Gastroesophageal sphincter (tissue), 4 donors: ENCODE results near the gene NR1I2. TPM values are rescaled to one million over a fixed set of nuclear protein-coding genes. Genes with fewer than 3 reads are reported as not detected.

Experiments
- ATAC-seq: fragments of 150-250 bp; one replicate; pipeline ENCODE4 v1.9.1; 2016; ENCODE audit warnings: mild to moderate bottlenecking, moderate library complexity
- H3K27ac ChIP-seq, 4 donors: fragments of 200-600 bp; sonication (generic) in 3 of 4; 1 replicate in 3 of 4; 2 replicates in 1 of 4; pipeline ENCODE4 v1.5.1; 2016 to 2019
- H3K27me3 ChIP-seq: fragments of 200-600 bp; sonication (generic); one replicate; pipeline ENCODE4 v1.5.1; 2019
- H3K36me3 ChIP-seq, 2 donors: fragments of 200-600 bp; sonication (generic); one replicate each; pipeline ENCODE4 v1.5.1; 2019; ENCODE audit warnings: control low read depth in 1 of 2
- H3K4me1 ChIP-seq, 3 donors: fragments of 200-600 bp; sonication (generic); 1 replicate in 2 of 3; 2 replicates in 1 of 3; pipeline ENCODE4 v1.5.1; 2016 to 2019; ENCODE audit warnings: control low read depth in 2 of 3
- H3K4me3 ChIP-seq, 2 donors: fragments of 200-600 bp; sonication (generic); one replicate each; pipeline ENCODE4 v1.5.1; 2019; ENCODE audit warnings: mild to moderate bottlenecking in 1 of 2, moderate library complexity in 1 of 2
- H3K9me3 ChIP-seq, 3 donors: fragments of 200-600 bp; sonication (generic); one replicate each; pipeline ENCODE4 v1.5.1; 2017 to 2019; ENCODE audit warnings: control low read depth in 2 of 3
- EP300 ChIP-seq: sonication (generic); formaldehyde crosslinking; IDR thresholded peaks from one replicate; pipeline ENCODE4 v1.6.1; 2017; ENCODE audit warnings: antibody characterized with exemption, mild to moderate bottlenecking
- POLR2A ChIP-seq, 2 donors: fragments of 450-650 bp; IDR thresholded peaks; one replicate each; pipeline ENCODE4 v1.6.1; 2017; ENCODE audit warnings: antibody characterized with exemption in 2 of 2, mild to moderate bottlenecking in 2 of 2, moderate library complexity in 1 of 2
- POLR2AphosphoS5 ChIP-seq: sonication (generic); formaldehyde crosslinking; IDR thresholded peaks from one replicate; pipeline ENCODE4 v1.6.1; 2017; ENCODE audit warnings: antibody characterized with exemption
- WGBS, 2 donors: methylation state at CpG; one replicate each; pipeline ENCODE4 v1.1.5; 2018; ENCODE audit warnings: low coverage in 1 of 2; 5-methylcytosine and 5-hydroxymethylcytosine counted together
- total RNA-seq, 4 donors: library from RNA; depleted of rRNA; stranded (reverse); fragments of >200 nt; gene quantifications; one replicate each; pipeline ENCODE4 v1.1.0, GENCODE V29; 2016
- TF ChIP-seq, protein P1 (sequence below), 4 experiments: fragments of 200-600 bp in 2 of 4; fragments of 450-650 bp in 2 of 4; sonication (generic) in 1 of 4; IDR thresholded peaks; one replicate each; pipeline ENCODE4 v1.5.1; 2017 to 2019; ENCODE audit warnings: antibody characterized with exemption in 4 of 4, mild to moderate bottlenecking in 2 of 4, moderate library complexity in 2 of 4

NR1I2 gene
- total RNA-seq, 4 donors from 2014 or later = not detected

DNA sequence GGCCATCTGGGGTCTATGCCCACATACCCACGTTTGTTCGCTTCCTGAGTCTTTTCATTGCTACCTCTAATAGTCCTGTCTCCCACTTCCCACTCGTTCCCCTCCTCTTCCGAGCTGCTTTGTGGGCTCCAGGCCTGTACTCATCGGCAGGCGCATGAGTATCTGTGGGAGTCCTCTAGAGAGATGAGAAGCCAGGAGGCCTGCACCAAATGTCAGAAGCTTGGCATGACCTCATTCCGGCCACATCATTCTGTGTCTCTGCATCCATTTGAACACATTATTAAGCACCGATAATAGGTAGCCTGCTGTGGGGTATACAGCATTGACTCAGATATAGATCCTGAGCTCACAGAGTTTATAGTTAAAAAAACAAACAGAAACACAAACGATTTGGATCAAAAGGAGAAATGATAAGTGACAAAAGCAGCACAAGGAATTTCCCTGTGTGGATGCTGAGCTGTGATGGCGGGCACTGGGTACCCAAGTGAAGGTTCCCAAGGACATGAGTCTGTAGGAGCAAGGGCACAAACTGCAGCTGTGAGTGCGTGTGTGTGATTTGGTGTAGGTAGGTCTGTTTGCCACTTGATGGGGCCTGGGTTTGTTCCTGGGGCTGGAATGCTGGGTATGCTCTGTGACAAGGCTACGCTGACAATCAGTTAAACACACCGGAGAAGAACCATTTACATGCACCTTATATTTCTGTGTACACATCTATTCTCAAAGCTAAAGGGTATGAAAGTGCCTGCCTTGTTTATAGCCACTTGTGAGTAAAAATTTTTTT is 35.9 kb downstream of the NR1I2 start:
- no peak for ATAC-seq
- Histone ChIP-seq H3K36me3 (no peaks in the 10 kb centered on the region), H3K9me3 (no peaks in the 10 kb centered on the region), H3K27me3 (peaks cover 24% of the 10 kb centered on the region), H3K27ac (no peak overlapping the region), H3K4me3 (no peak overlapping the region), H3K4me1 (no peaks in the 10 kb centered on the region)
- TF ChIP-seq POLR2AphosphoS5 = no peak
- 82 to 84% methylated on average over 6 to 9 of the region's 13 CpGs for WGBS, 2 donors

DNA sequence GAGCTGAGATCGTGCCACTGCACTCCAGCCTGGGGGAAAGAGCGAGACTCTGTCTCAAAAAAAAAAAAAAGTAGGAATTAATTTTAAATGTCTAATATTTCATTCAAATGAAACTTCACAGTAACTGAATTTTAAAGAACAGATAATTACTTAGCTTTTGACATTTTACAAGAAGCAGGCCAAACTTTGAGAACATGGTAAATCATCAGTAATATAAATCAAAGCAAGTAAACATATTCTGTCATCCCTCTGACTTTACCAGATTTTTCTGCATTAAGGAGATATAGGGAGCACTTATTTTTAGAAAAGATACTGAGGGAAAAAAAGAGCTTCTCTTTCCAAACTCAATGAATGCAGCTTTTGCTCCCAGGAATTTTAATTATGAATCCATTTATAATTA is 37.0 kb downstream of the NR1I2 start:
- H3K27ac ChIP-seq = no peak overlapping the region
- TF ChIP-seq EP300 = no peak
- TF ChIP-seq, protein P1, sequence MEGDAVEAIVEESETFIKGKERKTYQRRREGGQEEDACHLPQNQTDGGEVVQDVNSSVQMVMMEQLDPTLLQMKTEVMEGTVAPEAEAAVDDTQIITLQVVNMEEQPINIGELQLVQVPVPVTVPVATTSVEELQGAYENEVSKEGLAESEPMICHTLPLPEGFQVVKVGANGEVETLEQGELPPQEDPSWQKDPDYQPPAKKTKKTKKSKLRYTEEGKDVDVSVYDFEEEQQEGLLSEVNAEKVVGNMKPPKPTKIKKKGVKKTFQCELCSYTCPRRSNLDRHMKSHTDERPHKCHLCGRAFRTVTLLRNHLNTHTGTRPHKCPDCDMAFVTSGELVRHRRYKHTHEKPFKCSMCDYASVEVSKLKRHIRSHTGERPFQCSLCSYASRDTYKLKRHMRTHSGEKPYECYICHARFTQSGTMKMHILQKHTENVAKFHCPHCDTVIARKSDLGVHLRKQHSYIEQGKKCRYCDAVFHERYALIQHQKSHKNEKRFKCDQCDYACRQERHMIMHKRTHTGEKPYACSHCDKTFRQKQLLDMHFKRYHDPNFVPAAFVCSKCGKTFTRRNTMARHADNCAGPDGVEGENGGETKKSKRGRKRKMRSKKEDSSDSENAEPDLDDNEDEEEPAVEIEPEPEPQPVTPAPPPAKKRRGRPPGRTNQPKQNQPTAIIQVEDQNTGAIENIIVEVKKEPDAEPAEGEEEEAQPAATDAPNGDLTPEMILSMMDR (IDR thresholded peaks at IDR 0.05) = no peak
- no peak for TF ChIP-seq POLR2A (IDR thresholded peaks at IDR 0.05)
- no peak for TF ChIP-seq POLR2AphosphoS5
- H3K27me3 ChIP-seq = peaks cover 24% of the 10 kb centered on the region
- no peaks in the 10 kb centered on the region for H3K4me1 ChIP-seq
- no peak overlapping the region for H3K4me3 ChIP-seq
- ATAC-seq = no peak
- WGBS, 2 donors = 61 to 80% methylated on average over 2 of the region's 2 CpGs
- H3K36me3 ChIP-seq = no peaks in the 10 kb centered on the region
- no peaks in the 10 kb centered on the region for H3K9me3 ChIP-seq

DNA sequence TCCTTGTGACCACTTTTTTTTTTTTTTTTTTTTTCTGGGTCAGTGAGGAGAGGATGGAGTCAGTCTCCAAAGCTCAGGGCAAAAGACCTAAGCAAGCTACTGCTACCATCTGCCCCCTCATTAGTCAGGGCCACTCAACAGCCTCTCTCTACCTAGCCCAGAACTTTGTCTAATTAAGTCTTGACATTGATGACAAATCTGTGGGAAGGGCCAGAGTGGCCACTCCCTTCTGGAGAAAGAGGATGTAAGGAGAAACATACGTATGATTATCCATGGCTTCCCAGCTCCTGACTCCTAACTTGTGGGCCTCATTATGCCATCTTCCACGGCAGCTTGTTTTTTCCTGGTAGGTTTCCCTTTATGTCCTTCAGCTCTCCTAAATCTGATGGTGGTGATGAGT is 37.9 kb downstream of the NR1I2 start:
- peaks cover 0 to 7% of the 10 kb centered on the region in 2 donors for H3K36me3 ChIP-seq
- no peak overlapping the region for H3K27ac ChIP-seq
- H3K9me3 ChIP-seq = no peaks in the 10 kb centered on the region
- no peaks in the 10 kb centered on the region for H3K4me1 ChIP-seq
- TF ChIP-seq POLR2A (IDR thresholded peaks at IDR 0.05) = no peak
- TF ChIP-seq EP300 = no peak
- TF ChIP-seq, protein P1 (IDR thresholded peaks at IDR 0.05) = no peak
- no peak for TF ChIP-seq POLR2AphosphoS5
- ATAC-seq = no peak
- H3K27me3 ChIP-seq = peaks cover 17% of the 10 kb centered on the region
- H3K4me3 ChIP-seq = no peak overlapping the region
- 64 to 85% methylated on average over 2 of the region's 2 CpGs for WGBS, 2 donors

DNA sequence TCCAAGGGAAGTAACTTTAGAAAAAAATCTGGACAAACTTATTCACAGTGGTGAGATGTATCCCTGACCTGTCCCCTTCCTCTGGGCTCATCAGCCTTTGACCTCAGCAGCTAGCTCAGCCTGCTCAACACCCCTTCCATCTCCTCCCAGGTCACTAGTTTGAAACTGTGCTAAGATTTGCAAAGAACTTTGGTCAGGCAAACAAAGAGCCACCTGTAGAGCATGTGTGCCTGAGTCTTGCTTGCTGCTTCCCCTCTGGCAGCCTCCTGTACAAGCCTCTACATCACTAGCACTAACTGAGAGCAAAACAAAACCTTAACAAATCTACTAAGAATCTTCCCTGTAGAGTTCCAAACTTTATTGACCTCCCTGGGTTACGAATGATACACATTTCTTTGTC is 43.9 kb downstream of the NR1I2 start:
- 100% methylated on average over 1 of the region's 1 CpG for WGBS, 2 donors
- no peak for ATAC-seq
- Histone ChIP-seq H3K27me3 (no peaks in the 10 kb centered on the region), H3K36me3 (peaks cover 0 to 28% of the 10 kb centered on the region in 2 donors), H3K27ac (no peak overlapping the region), H3K4me1 (no peaks in the 10 kb centered on the region), H3K4me3 (no peak overlapping the region), H3K9me3 (no peaks in the 10 kb centered on the region)
- TF ChIP-seq POLR2A (IDR thresholded peaks at IDR 0.05) = no peak
- TF ChIP-seq EP300 = no peak
- TF ChIP-seq, protein P1 (IDR thresholded peaks at IDR 0.05) = no peak
- no peak for TF ChIP-seq POLR2AphosphoS5

DNA sequence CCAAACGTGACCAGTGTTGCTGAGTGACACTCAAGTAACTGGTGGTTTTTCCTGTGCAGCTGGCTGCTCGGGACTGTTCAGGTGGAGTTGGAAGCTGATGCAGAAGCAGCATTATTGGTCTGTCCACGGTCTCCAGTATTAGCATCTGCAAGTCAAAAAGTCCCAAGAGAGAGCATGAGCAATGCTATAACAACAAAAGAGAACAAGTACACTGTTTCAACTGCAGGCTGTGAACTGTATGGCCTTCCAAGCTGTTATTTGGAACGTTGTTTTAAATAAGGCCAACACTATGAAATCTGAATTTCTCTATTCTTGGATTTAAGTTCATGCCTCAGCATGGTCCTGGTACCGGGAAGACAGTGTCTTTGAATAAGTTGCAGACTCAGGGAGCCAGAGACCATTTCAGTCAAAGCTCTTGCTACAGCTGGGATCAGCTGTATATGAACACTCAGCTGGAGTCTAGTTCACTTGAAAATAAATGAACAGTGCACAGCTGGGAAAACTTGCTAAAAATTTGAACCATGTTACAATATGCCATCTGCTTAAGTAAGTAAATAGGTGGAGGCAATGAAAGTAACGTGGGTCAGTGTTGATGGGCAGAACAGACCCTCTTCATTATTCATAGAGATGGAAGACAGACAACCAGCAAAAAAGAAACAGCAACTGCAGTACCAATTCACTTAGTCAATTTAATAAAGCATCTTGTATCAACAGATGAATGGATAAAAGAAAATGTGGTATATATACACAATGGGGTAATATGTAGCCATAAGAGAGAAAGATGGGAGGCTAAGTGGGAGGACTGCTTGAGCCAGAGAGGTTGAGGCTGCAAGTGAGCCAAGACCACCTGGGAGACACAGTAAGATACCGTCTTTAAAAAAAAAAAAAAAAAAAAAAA is 45.1 kb downstream of the NR1I2 start:
- no peak for ATAC-seq
- Histone ChIP-seq H3K27me3 (no peaks in the 10 kb centered on the region), H3K4me1 (no peaks in the 10 kb centered on the region), H3K4me3 (no peak overlapping the region), H3K36me3 (peaks cover 0 to 28% of the 10 kb centered on the region in 2 donors), H3K27ac (no peak overlapping the region), H3K9me3 (no peaks in the 10 kb centered on the region)
- TF ChIP-seq POLR2AphosphoS5 (no peak), EP300 (no peak), POLR2A (IDR thresholded peaks at IDR 0.05) (no peak)
- TF ChIP-seq, protein P1 (IDR thresholded peaks at IDR 0.05) = no peak
- WGBS, 2 donors = 52 to 75% methylated on average over 5 to 7 of the region's 7 CpGs
